ENCODE measurements around the gene SLC17A8.

GRCh38 chr12:100413001-100413400 lies 56.1 kb downstream of the SLC17A8 start:
- TF ChIP-seq CTCF (IDR thresholded peaks at IDR 0.05) (no peak), POLR2A (IDR thresholded peaks at IDR 0.05) (no peak)
